OCI-LY1 (cell line): ENCODE data around the gene PIGW.
"Not testable (repeated sequence)": the region's sequence is repeated elsewhere in the genome, so short reads cannot be mapped to it uniquely, and the experiment has no call there.

ENCODE experiments used
- H2AFZ ChIP-seq: fragments of 200-600 bp; sonication (generic), shearing (Covaris generic); 2 replicates; pipeline ENCODE4 v1.6.0; 2014; ENCODE audit warnings: antibody characterized with exemption, mild to moderate bottlenecking, low read length
- H3F3A ChIP-seq: fragments of 200-600 bp; sonication (generic), shearing (Covaris generic); 2 replicates; pipeline ENCODE4 v1.6.0; 2014; ENCODE audit warnings: mild to moderate bottlenecking, antibody characterized with exemption, low read length, moderate library complexity; ENCODE audit not compliant: insufficient read depth
- H3K27ac ChIP-seq: fragments of 200-600 bp; sonication (generic); 2 replicates; pipeline ENCODE4 v1.5.1; 2014; ENCODE audit warnings: low read length, mixed run types, mild to moderate bottlenecking, low read depth; ENCODE audit not compliant: poor library complexity, severe bottlenecking
- H3K27me3 ChIP-seq: fragments of 200-600 bp; sonication (generic); 2 replicates; pipeline ENCODE4 v1.6.0; 2014; ENCODE audit warnings: antibody characterized with exemption, mild to moderate bottlenecking, low read length, moderate library complexity; ENCODE audit not compliant: insufficient read depth
- H3K36me3 ChIP-seq: fragments of 200-600 bp; sonication (generic); 2 replicates; pipeline ENCODE4 v1.6.1; 2014; ENCODE audit warnings: mild to moderate bottlenecking, antibody characterized with exemption, low read length, moderate library complexity, mixed read lengths; ENCODE audit not compliant: insufficient read depth
- H3K4me1 ChIP-seq: fragments of 200-600 bp; sonication (generic); 2 replicates; pipeline ENCODE4 v1.5.1; 2014; ENCODE audit warnings: mild to moderate bottlenecking, low read length, moderate library complexity; ENCODE audit not compliant: insufficient read depth, severe bottlenecking
- H3K4me2 ChIP-seq: fragments of 200-600 bp; sonication (generic), shearing (Covaris generic); 2 replicates; pipeline ENCODE4 v1.6.1; 2014; ENCODE audit warnings: low read length
- H3K4me3 ChIP-seq: fragments of 200-600 bp; sonication (generic); 2 replicates; pipeline ENCODE4 v1.5.1; 2014; ENCODE audit warnings: low read length, low read depth, mild to moderate bottlenecking, mixed read lengths; ENCODE audit not compliant: poor library complexity, severe bottlenecking
- H3K79me2 ChIP-seq: fragments of 200-600 bp; shearing (Covaris generic); 2 replicates; pipeline ENCODE4 v1.6.1; 2016; ENCODE audit warnings: mixed run types, low read length, mixed read lengths; ENCODE audit not compliant: insufficient read depth
- H3K9ac ChIP-seq: fragments of 200-600 bp; sonication (generic), shearing (Covaris generic); 2 replicates; pipeline ENCODE4 v1.6.1; 2014; ENCODE audit warnings: mild to moderate bottlenecking, low read length, mixed read lengths
- H3K9me2 ChIP-seq: fragments of 200-600 bp; sonication (generic), shearing (Covaris generic); 2 replicates; pipeline ENCODE4 v1.6.1; 2014; ENCODE audit warnings: low read depth, mild to moderate bottlenecking, low read length, mixed read lengths
- H3K9me3 ChIP-seq: fragments of 200-600 bp; shearing (Covaris generic); 2 replicates; pipeline ENCODE4 v1.6.1; 2014; ENCODE audit warnings: low read length, mixed read lengths
- H4K20me1 ChIP-seq: fragments of 200-600 bp; sonication (generic), shearing (Covaris generic); 2 replicates; pipeline ENCODE4 v1.6.0; 2016; ENCODE audit warnings: mild to moderate bottlenecking, low read length; ENCODE audit not compliant: insufficient read depth
- EZH2 ChIP-seq: fragments of 200-600 bp; sonication (generic), shearing (Covaris generic); IDR thresholded peaks from 2 replicates; pipeline ENCODE4 v1.8.0; 2017; ENCODE audit warnings: borderline replicate concordance, mixed run types, mild to moderate bottlenecking, antibody characterized with exemption, low read length, moderate library complexity, mixed read lengths
- TF ChIP-seq, protein P1 (sequence below): fragments of 200-600 bp; sonication (generic), shearing (Covaris generic); IDR thresholded peaks from 2 replicates; pipeline ENCODE4 v1.5.1; 2017; ENCODE audit warnings: mild to moderate bottlenecking, antibody characterized with exemption, low read length, moderate library complexity, mixed read lengths

Gene PIGW

GRCh38 chr17:36507266-36507665 lies 27.5 kb upstream of the PIGW start:
- H3K36me3 ChIP-seq = peaks cover 66% of the 10 kb centered on the region

DNA sequence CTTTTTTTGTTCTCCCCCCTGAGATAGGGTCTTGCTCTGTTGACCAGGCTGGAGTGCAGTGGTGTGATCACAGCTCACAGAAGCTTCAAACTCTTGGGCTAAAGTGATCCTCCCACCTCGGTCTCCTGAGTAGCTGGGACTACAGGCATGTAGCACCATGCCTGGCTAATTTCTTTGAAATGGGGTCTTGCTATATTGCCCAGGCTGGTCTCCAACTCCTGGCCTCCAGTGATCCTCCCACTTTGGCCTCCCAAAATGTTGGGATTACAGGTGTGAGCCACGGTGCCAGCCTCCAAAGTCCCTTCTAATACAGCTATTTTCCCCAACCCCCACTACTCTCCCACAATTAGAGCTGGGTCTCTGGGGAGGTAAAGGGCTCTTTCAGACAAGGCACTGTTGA lies 26.3 kb upstream of the PIGW start:
- H3K9ac ChIP-seq, H3K27ac ChIP-seq, H3K4me3 ChIP-seq, H3K4me1 ChIP-seq, H2AFZ ChIP-seq, H3K27me3 ChIP-seq, H3K9me3 ChIP-seq, H3K9me2 ChIP-seq, H3F3A ChIP-seq, H3K4me2 ChIP-seq, H3K79me2 ChIP-seq, H4K20me1 ChIP-seq: not testable (repeated sequence)
- peaks cover 64% of the 10 kb centered on the region for H3K36me3 ChIP-seq

More at GRCh38 chr17:36507266-36507665, 27.5 kb upstream of the PIGW start:
- no peak overlapping the region for H3K4me2 ChIP-seq
- H3K9me3 ChIP-seq = no peaks in the 10 kb centered on the region
- H3K27ac ChIP-seq = no peak overlapping the region
- no peaks in the 10 kb centered on the region for H3F3A ChIP-seq
- H3K4me1 ChIP-seq = no peaks in the 10 kb centered on the region
- no peak overlapping the region for H3K9ac ChIP-seq
- no peaks in the 10 kb centered on the region for H3K79me2 ChIP-seq
- H3K27me3 ChIP-seq = no peaks in the 10 kb centered on the region
- H4K20me1 ChIP-seq = no peaks in the 10 kb centered on the region
- TF ChIP-seq, protein P1, sequence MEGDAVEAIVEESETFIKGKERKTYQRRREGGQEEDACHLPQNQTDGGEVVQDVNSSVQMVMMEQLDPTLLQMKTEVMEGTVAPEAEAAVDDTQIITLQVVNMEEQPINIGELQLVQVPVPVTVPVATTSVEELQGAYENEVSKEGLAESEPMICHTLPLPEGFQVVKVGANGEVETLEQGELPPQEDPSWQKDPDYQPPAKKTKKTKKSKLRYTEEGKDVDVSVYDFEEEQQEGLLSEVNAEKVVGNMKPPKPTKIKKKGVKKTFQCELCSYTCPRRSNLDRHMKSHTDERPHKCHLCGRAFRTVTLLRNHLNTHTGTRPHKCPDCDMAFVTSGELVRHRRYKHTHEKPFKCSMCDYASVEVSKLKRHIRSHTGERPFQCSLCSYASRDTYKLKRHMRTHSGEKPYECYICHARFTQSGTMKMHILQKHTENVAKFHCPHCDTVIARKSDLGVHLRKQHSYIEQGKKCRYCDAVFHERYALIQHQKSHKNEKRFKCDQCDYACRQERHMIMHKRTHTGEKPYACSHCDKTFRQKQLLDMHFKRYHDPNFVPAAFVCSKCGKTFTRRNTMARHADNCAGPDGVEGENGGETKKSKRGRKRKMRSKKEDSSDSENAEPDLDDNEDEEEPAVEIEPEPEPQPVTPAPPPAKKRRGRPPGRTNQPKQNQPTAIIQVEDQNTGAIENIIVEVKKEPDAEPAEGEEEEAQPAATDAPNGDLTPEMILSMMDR = no peak
- TF ChIP-seq EZH2 = no peak
- no peak overlapping the region for H3K4me3 ChIP-seq
- H2AFZ ChIP-seq = no peak overlapping the region
- no peaks in the 10 kb centered on the region for H3K9me2 ChIP-seq

DNA sequence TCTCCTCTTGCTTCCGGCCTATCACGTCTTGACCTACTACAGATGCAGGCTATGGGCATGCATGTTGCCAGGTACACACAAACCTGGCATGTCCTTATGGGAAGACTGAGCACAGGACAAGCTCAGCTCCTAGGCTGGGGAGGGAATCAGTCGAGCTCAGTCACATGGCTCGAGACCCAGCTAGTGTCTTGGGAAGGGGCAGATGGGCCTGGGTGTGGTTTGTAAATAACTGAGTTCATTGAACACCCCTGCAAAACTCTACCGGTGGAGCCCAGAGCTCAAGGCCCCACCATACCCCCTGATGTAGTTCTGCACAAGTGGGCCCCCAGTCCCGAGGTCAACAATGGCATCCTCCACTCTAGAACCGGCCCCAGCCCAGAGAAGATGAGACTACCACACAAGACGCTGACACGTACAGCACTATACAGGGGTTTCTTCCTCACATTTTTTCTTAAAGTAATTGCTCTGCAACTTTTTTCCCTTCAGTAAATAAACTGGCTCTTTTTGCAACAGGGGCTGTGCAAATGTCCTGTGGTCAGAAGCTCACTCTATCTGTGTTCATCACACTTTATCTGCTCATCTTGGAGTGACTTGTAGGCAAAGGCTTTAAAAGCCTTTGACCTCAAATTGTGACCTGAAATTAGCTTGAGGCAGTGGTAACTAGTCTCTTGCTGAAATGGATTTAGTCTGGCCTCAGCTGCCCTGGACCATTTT lies 25.4 kb upstream of the PIGW start:
- Histone ChIP-seq H2AFZ (no peak overlapping the region), H3K4me2 (no peak overlapping the region), H3K27ac (no peak overlapping the region), H3K9me3 (no peaks in the 10 kb centered on the region), H3K79me2 (no peaks in the 10 kb centered on the region), H3K27me3 (no peaks in the 10 kb centered on the region), H3K4me1 (no peaks in the 10 kb centered on the region), H3K36me3 (peaks cover 64% of the 10 kb centered on the region), H4K20me1 (no peaks in the 10 kb centered on the region), H3K9ac (no peak overlapping the region), H3F3A (no peaks in the 10 kb centered on the region), H3K9me2 (no peaks in the 10 kb centered on the region), H3K4me3 (no peak overlapping the region)
- no peak for TF ChIP-seq EZH2
- TF ChIP-seq, protein P1 = no peak

- H3K27ac ChIP-seq = no peak overlapping the region
- H4K20me1 ChIP-seq = no peaks in the 10 kb centered on the region
- H3K4me2 ChIP-seq = no peak overlapping the region
- H3K36me3 ChIP-seq = peaks cover 66% of the 10 kb centered on the region
- H3K79me2 ChIP-seq = no peaks in the 10 kb centered on the region
- no peak overlapping the region for H3K9ac ChIP-seq
- H3K4me3 ChIP-seq = no peak overlapping the region
- no peak overlapping the region for H2AFZ ChIP-seq
- H3K27me3 ChIP-seq = no peaks in the 10 kb centered on the region
- no peaks in the 10 kb centered on the region for H3F3A ChIP-seq
- H3K9me3 ChIP-seq = no peaks in the 10 kb centered on the region
- TF ChIP-seq, protein P1 = no peak
- no peak for TF ChIP-seq EZH2
- no peaks in the 10 kb centered on the region for H3K9me2 ChIP-seq
- no peaks in the 10 kb centered on the region for H3K4me1 ChIP-seq
Measured at GRCh38 chr17:36510636-36511035, 24.2 kb upstream of the PIGW start.
